Neural progenitor cell (in vitro differentiated cells): ENCODE measurements around the gene PGPEP1.

Source experiments
- CTCF ChIP-seq: fragments of 200-600 bp; sonication (generic); IDR thresholded peaks from 2 replicates; pipeline ENCODE4 v1.5.1; 2017; ENCODE audit warnings: antibody characterized with exemption, mild to moderate bottlenecking
- EZH2 ChIP-seq: fragments of 200-600 bp; sonication (generic); IDR thresholded peaks from 2 replicates; pipeline ENCODE4 v1.6.1; 2017; ENCODE audit warnings: antibody characterized with exemption, mild to moderate bottlenecking, moderate library complexity
- EZH2phosphoT487 ChIP-seq: fragments of 200-600 bp; sonication (generic); IDR thresholded peaks from 2 replicates; pipeline ENCODE4 v1.6.1; 2017; ENCODE audit warnings: antibody characterized with exemption

- TF ChIP-seq CTCF (no peak), EZH2phosphoT487 (no peak), EZH2 (no peak)
These were observed 44.4 kb downstream of the PGPEP1 start for GRCh38 chr19:18384775-18385174.
